Loucy (cell line): ENCODE results near the gene TSPEAR.
"Not testable (repeated sequence)": the region's sequence is repeated elsewhere in the genome, so short reads cannot be mapped to it uniquely, and the experiment has no call there.

ENCODE experiments used
- EZH2phosphoT487 ChIP-seq: fragments of 200-600 bp; IDR thresholded peaks from 2 replicates; pipeline ENCODE4 v1.6.1; 2018; ENCODE audit warnings: antibody characterized with exemption, mild to moderate bottlenecking, moderate library complexity, borderline replicate concordance
- TF ChIP-seq, protein P1 (sequence below): fragments of 200-600 bp; sonication (generic); conservative IDR thresholded peaks from 2 replicates; pipeline ENCODE4 v1.5.1; 2014; ENCODE audit warnings: mild to moderate bottlenecking, antibody characterized with exemption, low read length

DNA sequence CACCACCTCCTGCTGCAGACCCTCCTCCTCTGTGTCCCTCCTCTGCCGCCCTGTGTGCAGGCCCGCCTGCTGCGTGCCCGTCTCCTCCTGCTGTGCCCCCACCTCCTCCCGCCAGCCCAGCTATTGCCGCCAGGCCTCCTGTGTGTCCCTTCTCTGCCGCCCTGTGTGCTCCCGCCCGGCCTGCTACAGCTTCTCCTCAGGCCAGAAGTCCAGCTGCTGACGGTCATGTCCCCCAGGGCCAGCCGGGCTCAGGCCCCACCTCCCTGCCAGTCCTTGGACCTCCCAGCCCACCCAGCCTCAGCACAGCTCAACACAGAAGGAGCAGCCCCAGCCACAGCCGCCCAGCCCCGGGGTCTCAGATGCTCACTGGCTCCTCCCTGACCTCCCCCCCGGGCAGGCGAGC lies 83.5 kb downstream of the TSPEAR start:
- TF ChIP-seq, protein P1, sequence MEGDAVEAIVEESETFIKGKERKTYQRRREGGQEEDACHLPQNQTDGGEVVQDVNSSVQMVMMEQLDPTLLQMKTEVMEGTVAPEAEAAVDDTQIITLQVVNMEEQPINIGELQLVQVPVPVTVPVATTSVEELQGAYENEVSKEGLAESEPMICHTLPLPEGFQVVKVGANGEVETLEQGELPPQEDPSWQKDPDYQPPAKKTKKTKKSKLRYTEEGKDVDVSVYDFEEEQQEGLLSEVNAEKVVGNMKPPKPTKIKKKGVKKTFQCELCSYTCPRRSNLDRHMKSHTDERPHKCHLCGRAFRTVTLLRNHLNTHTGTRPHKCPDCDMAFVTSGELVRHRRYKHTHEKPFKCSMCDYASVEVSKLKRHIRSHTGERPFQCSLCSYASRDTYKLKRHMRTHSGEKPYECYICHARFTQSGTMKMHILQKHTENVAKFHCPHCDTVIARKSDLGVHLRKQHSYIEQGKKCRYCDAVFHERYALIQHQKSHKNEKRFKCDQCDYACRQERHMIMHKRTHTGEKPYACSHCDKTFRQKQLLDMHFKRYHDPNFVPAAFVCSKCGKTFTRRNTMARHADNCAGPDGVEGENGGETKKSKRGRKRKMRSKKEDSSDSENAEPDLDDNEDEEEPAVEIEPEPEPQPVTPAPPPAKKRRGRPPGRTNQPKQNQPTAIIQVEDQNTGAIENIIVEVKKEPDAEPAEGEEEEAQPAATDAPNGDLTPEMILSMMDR: not testable (repeated sequence)
- not testable (repeated sequence) for TF ChIP-seq EZH2phosphoT487
